Muscle layer of duodenum (tissue), 2 donors: ENCODE measurements around the gene ZCCHC24.
A peak's percentile ranks its signal among the peaks of the same experiment; 100 is the strongest.

Source experiments
- H3K27ac ChIP-seq: one replicate; pipeline ENCODE4 v1.7.0; 2013; ENCODE audit warnings: mild to moderate bottlenecking, low read length
- H3K27me3 ChIP-seq: one replicate; pipeline ENCODE4 v1.7.0; 2013; ENCODE audit warnings: low read depth, mild to moderate bottlenecking, control low read depth, low read length
- H3K36me3 ChIP-seq, 2 donors: one replicate each; pipeline ENCODE4 v1.7.0; 2013; ENCODE audit warnings: low read length in 2 of 2, control low read depth in 1 of 2, mild to moderate bottlenecking in 1 of 2; ENCODE audit not compliant: insufficient read depth in 2 of 2, control insufficient read depth in 1 of 2
- H3K4me1 ChIP-seq, 2 donors: one replicate each; pipeline ENCODE4 v1.7.0; 2013; ENCODE audit warnings: low read length in 2 of 2, mild to moderate bottlenecking in 2 of 2, control low read depth in 1 of 2, moderate library complexity in 1 of 2; ENCODE audit not compliant: insufficient read depth in 2 of 2, control insufficient read depth in 1 of 2
- H3K4me3 ChIP-seq, 2 donors: one replicate each; pipeline ENCODE4 v1.7.0; 2013; ENCODE audit warnings: low read length in 2 of 2, low read depth in 1 of 2, mild to moderate bottlenecking in 1 of 2
- H3K9me3 ChIP-seq, 2 donors: one replicate each; pipeline ENCODE4 v1.7.0; 2013; ENCODE audit warnings: low read length in 2 of 2, control low read depth in 1 of 2, mild to moderate bottlenecking in 1 of 2; ENCODE audit not compliant: control insufficient read depth in 1 of 2
- donor health status: healthy.

Gene ZCCHC24

DNA sequence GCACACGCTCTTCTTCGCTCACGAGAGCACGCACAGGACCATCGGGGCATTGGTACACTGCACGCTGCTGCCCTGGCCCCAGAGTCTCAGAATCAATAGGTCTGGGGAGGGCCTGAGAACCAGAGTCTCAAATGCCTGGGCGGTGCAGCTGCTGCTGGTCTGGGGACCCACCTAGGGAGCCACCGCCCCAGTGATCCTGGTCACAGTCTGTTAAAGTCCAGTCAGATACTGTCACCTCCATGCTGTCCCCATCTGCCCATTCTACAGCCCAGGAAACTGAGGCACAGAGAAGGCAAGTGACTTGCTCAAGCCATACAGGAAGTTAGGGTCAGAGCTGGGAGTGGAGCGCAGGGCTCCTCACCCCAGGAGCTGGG is 38.0 kb downstream of the ZCCHC24 start:
- Histone ChIP-seq H3K36me3 (no peaks in the 10 kb centered on the region), H3K27ac (peak overlapping the region; percentile 77), H3K27me3 (no peaks in the 10 kb centered on the region), H3K4me3 (no peak overlapping the region), H3K4me1 (peaks cover 0 to 69% of the 10 kb centered on the region in 2 donors), H3K9me3 (no peaks in the 10 kb centered on the region)

GRCh38 chr10:79406683-79407422 is 38.6 kb downstream of the ZCCHC24 start:
- Histone ChIP-seq H3K9me3 (no peaks in the 10 kb centered on the region), H3K27ac (peak overlapping the region; percentile 77), H3K36me3 (no peaks in the 10 kb centered on the region)

DNA sequence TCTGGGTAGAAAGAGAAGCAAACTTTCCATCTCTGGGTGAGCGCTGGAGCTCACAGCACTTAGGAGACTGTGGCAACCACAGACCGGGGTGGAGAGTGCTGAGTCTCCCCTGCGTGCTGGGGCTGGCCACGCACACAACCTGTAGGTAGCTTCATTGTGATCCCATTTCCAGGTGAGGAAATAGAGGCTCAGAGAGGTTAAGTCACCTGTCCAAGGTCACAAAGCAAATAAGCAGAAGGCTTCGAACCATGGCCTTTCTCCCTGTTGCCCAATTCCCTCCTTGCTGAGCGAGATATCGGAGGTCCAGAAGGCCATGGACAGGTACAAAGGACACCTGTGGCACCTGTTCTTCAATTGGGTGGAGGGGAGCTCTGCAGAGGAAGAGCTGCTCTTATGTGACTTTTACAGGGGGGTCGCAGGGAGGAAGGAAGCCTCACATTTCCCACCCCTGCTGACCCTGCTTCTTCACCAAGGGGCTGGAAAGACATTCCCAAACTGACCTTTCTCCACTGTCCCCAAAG is 39.4 kb downstream of the ZCCHC24 start:
- H3K27me3 ChIP-seq: no peaks in the 10 kb centered on the region
- peak overlapping the region; percentile 2 for H3K27ac ChIP-seq
- no peaks in the 10 kb centered on the region for H3K36me3 ChIP-seq
- H3K9me3 ChIP-seq: no peaks in the 10 kb centered on the region
- H3K4me3 ChIP-seq: no peak overlapping the region
- peaks cover 10 to 68% of the 10 kb centered on the region in 2 donors for H3K4me1 ChIP-seq

More at GRCh38 chr10:79406683-79407422, 38.6 kb downstream of the ZCCHC24 start:
- Histone ChIP-seq H3K4me1 (peaks cover 2 to 66% of the 10 kb centered on the region in 2 donors), H3K4me3 (no peak overlapping the region), H3K27me3 (no peaks in the 10 kb centered on the region)

DNA sequence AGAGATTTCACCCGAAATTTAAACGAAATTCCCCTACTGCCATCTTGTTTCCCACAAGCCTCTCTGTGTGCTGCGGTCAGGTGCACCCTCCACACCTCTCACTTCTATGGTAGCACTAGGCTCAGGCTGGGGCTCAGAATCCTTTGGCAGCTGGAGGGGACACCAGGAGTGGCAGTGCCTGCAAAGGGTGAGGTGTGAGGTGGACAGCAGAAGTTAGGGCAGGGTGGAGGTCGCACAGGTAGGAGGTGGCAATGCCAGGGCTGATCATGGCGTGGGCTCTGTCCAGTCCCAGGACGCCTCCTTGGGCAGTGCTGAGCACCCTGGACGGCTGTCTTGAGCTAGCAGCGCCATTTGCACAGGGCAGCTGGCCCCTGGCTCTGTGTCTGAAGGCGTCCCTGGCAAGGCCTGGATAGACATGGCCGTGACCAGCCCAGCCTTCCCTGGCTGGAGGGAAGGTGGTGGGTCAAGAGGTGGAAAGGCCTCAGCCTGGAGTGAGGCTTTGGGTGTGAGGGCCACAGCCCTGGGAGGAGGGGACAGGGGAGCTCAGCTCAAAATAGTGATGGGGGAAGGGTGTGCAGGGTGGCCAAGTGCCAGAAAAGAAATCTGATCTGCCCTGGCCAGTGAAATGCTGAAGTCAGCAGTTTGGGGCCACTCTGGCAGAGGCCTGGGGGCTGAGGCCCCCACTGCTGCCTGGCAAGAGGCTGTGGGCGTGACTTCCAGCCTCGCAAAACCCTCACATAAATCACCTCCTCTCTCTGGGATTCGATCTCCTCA is 40.0 kb downstream of the ZCCHC24 start:
- Histone ChIP-seq H3K4me3 (no peak overlapping the region), H3K27ac (peak overlapping the region; percentile 2), H3K4me1 (peaks cover 17 to 73% of the 10 kb centered on the region in 2 donors), H3K9me3 (no peaks in the 10 kb centered on the region), H3K27me3 (no peaks in the 10 kb centered on the region), H3K36me3 (no peaks in the 10 kb centered on the region)

DNA sequence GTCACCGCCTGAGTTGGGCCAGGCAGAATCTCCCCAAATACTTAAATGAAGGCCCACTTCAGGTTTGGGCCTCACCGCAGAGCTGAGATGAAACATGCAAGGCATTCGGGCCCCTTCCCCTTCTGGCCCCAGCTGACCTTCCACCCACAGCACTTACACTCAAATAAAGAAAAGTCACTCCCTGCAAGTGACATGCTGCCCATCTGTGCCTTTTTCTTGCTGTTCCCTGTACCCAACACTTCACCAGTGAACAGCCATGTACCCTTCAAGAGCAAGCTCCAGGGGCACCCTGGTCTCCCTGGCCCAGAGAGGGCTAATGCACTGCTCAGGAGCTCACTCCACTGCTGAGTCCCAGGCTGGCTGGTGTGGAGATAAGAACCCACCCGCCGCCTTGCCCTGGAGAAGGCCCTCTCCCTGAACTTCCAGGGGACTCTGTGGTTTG is 40.7 kb downstream of the ZCCHC24 start:
- H3K4me1 ChIP-seq: peaks cover 24 to 76% of the 10 kb centered on the region in 2 donors
- peak overlapping the region in 1 of 2 donors; percentile 3 for H3K4me3 ChIP-seq
- no peaks in the 10 kb centered on the region for H3K36me3 ChIP-seq
- no peaks in the 10 kb centered on the region for H3K9me3 ChIP-seq
- no peak overlapping the region for H3K27ac ChIP-seq
- no peaks in the 10 kb centered on the region for H3K27me3 ChIP-seq

GRCh38 chr10:79404231-79404609 is 41.2 kb downstream of the ZCCHC24 start:
- Histone ChIP-seq H3K4me3 (peak overlapping the region; percentile 3 to 12), H3K4me1 (peaks cover 27 to 78% of the 10 kb centered on the region in 2 donors), H3K36me3 (no peaks in the 10 kb centered on the region), H3K27ac (peak overlapping the region; percentile 79), H3K9me3 (no peaks in the 10 kb centered on the region), H3K27me3 (no peaks in the 10 kb centered on the region)

DNA sequence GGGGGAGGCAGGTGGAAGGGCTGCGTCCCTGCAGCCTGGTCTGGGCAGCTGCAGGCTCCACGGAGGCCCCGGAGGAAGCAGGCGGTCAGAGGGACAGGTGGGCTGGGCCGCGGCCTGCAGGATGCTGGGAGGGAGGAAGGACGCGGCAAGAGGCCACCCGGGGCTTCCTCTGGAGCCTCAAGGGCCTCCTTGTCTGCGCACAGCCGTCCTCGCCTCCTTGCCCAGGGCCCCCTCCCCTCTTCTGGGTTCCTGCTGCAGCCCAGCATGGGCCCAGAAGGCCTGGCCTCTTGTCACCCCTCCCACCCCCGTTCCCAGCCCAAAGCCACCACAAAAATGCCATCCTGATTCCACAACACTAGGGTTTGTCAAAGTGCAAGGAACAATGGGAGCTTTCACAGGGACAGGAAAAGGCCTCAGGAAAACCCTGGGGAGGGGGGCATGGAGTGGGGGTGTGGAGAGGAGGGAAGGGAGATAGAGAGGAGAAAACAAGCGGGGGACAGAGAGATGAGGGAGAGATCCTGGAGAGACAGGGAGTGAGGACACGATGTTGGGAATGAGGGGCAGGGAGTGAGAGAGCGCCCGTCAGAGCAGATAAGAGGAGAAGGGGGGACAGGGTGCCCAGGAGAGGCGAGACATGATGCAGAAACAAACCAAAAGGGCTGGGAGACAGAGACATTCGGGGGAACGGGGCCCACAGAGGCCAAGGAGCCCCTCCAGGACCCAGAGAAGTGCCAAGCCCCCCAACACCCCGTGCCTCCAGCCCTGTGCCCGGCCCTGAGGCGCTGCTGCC is 41.8 kb downstream of the ZCCHC24 start:
- Histone ChIP-seq H3K4me3 (peak overlapping the region; percentile 3 to 12), H3K36me3 (no peaks in the 10 kb centered on the region), H3K27ac (peak overlapping the region; percentile 79), H3K4me1 (peaks cover 33 to 75% of the 10 kb centered on the region in 2 donors), H3K27me3 (no peaks in the 10 kb centered on the region), H3K9me3 (no peaks in the 10 kb centered on the region)

GRCh38 chr10:79402951-79403350 is 42.5 kb downstream of the ZCCHC24 start:
- H3K9me3 ChIP-seq: no peaks in the 10 kb centered on the region
- H3K36me3 ChIP-seq: no peaks in the 10 kb centered on the region
- H3K27me3 ChIP-seq: no peaks in the 10 kb centered on the region
- H3K27ac ChIP-seq: peak overlapping the region; percentile 7
- H3K4me1 ChIP-seq: peaks cover 40 to 75% of the 10 kb centered on the region in 2 donors
- H3K4me3 ChIP-seq: no peak overlapping the region

DNA sequence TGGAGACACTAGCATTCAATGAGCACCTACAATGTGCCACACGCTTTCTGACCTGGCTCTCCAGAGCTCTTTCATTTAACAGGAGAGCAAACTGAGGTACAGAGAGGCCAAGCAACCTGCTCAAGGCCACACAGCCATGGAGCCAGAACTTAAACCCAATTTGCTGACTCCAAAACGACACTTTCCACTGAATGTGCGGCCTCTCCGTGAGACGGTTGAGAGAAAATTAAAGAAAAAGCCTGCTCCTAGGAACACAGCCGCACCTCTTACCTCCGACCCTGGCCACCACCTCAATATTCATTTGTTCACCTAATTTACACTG is 42.8 kb downstream of the ZCCHC24 start:
- Histone ChIP-seq H3K27ac (peak overlapping the region; percentile 7), H3K27me3 (no peaks in the 10 kb centered on the region), H3K4me1 (peaks cover 43 to 77% of the 10 kb centered on the region in 2 donors), H3K36me3 (no peaks in the 10 kb centered on the region), H3K4me3 (no peak overlapping the region), H3K9me3 (no peaks in the 10 kb centered on the region)

DNA sequence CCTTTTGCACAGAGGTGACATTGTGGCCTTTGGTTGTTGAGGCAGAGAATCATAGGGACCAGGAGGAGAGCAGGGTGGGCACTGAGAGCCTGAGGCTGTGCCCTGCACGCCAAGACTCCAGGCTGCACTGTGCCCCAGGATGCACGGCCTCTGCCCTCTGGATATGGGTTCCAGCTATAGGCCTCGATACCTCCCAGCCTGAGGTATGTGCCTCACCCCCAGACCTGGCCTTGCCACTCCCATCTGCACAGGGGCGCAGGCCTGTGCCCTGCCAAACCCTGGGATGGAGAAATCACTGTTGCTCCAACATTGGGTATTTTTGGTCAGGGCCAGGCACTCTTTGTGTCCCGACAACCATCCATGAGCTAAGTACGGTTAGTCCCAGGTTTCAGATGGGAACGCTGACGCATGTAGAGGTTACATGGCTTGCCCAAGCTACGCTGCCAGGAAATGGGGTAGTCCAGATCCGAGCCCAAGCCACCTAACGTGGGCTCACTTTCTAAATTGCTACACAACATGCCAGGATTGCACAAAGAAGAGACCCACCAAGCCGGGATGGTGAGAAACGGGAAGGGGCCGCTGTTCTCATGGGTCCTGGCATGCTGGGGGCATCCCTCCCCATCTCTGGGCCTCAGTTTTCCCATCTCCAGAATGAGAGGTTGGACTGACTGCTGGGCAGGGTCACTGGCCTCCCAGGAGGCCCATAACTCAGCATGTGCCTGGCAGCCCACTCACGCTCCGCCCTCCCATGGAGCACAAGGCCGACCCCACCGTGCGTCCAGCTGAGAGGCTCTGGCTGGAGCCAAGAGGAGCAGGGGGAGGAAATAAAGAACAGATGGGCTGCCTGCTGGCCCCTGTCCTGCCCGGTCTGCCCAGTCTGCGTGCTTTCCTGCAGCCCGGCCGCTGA is 44.2 kb downstream of the ZCCHC24 start:
- Histone ChIP-seq H3K27me3 (no peaks in the 10 kb centered on the region), H3K4me1 (peaks cover 57 to 78% of the 10 kb centered on the region in 2 donors), H3K27ac (peak overlapping the region; percentile 45), H3K9me3 (no peaks in the 10 kb centered on the region), H3K4me3 (no peak overlapping the region), H3K36me3 (no peaks in the 10 kb centered on the region)
